ENCODE data around the gene MRPL54. TPM values are rescaled to one million over a fixed set of nuclear protein-coding genes. Genes with fewer than 3 reads are reported as not detected.
"Not testable (repeated sequence)": the region's sequence is repeated elsewhere in the genome, so short reads cannot be mapped to it uniquely, and the experiment has no call there.

The MRPL54 gene
- polyA plus RNA-seq, 2 of the 4 experiments (the other 2 are of a cell fraction), result 30.8 to 47.5 TPM

- H3K4me3 ChIP-seq, result no peak overlapping the region
- CTCF ChIA-PET, result no interaction called here
- DNase-seq (ENCODE audit: low read depth in 1 of 2, low spot score in 1 of 2) (no peak), ATAC-seq (no peak), FAIRE-seq (no peak)
- POLR2A ChIA-PET, result no interaction called here
- TF ChIP-seq MYC (IDR thresholded peaks at IDR 0.05; ENCODE audit: borderline replicate concordance, low read length), result no peak
- no peak for TF ChIP-seq TFCP2L1 (CRISPR knock-in tag; IDR thresholded peaks at IDR 0.05)
- no peak for TF ChIP-seq ELK1 (IDR thresholded peaks at IDR 0.05; ENCODE audit: low read depth, low read length)
- no peak for TF ChIP-seq ZFP36 (IDR thresholded peaks at IDR 0.05; ENCODE audit: borderline replicate concordance, partially characterized antibody)
- WGBS (ENCODE audit: missing lambda C conversion rate), result 49% methylated on average over 3 of the region's 4 CpGs
- H3K27ac ChIP-seq, result no peak overlapping the region
- H3K9me3 ChIP-seq, result no peaks in the 10 kb centered on the region
- no peak overlapping the region for H3K4me2 ChIP-seq
- H3K4me1 ChIP-seq, result no peaks in the 10 kb centered on the region
These were observed 52.2 kb downstream of the MRPL54 start for GRCh38 chr19:3814648-3815047.

GRCh38 chr19:3816148-3816547 lies 53.7 kb downstream of the MRPL54 start:
- CTCF ChIA-PET, result interaction anchor here (0.6 kb wide), 1 partner anchor 134 kb away, joined by 3 read pairs; no protein-coding TSS in a partner anchor
- WGBS (ENCODE audit: missing lambda C conversion rate), result 73% methylated on average over 5 of the region's 9 CpGs
- POLR2A ChIA-PET, result interaction anchor here (0.7 kb wide), 1 partner anchor 1340 kb away, joined by 5 read pairs; the partner anchor contains the start of gene GADD45B
- H3K4me3 ChIP-seq; FAIRE-seq; H3K4me2 ChIP-seq; H3K9me3 ChIP-seq; ATAC-seq; H3K27ac ChIP-seq; DNase-seq (ENCODE audit: low read depth in 1 of 2, low spot score in 1 of 2); H3K4me1 ChIP-seq: not testable (repeated sequence)

DNA sequence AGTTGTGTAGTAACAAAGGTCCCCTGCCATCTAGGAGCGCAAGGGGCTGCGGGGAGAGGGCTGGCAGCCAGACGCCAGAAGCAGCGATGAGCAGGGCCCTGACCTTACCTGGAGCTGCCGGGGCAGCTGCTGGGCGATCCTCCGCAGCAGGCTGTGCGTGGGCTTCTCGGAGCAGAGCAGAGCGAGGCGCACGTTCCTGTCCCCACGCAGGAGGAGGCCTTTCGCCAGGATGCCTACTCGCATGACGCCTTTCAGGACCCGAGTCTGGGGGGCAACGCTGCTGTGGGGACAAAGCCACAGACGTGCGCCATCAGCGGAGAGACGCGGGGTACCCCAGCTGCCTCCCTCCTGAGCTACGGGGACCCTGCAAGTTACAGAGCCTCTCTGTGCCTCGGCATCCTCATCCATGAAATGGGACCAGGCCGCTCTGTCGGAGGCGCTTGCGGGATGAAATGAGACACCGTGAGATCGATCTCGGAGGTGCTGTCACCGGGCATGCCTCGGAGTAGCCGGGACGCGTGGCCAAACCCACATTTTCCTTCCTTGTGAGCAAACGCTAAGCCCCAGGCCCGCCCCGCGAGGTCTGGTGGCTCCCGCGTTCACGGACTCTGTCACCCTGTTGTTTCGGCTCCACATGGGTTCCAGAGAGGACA lies 54.2 kb downstream of the MRPL54 start:
- ATAC-seq (no peak), FAIRE-seq (no peak), DNase-seq (ENCODE audit: low read depth in 1 of 2, low spot score in 1 of 2) (no peak)
- Histone ChIP-seq H3K9me3 (no peaks in the 10 kb centered on the region), H3K4me1 (0 out of 3 replicates have a peak, but pooled peaks cover 3% of the 10 kb centered on the region), H3K4me3 (no peak overlapping the region), H3K4me2 (no peak overlapping the region), H3K27ac (no peak overlapping the region)
- WGBS (ENCODE audit: missing lambda C conversion rate), result 89% methylated on average over 19 of the region's 45 CpGs
- CTCF ChIA-PET, result no interaction called here
- POLR2A ChIA-PET, result interaction anchor here (0.7 kb wide), 1 partner anchor 1341 kb away, joined by 5 read pairs; the partner anchor contains the start of gene GADD45B
- TF ChIP-seq EHF (CRISPR knock-in tag; IDR thresholded peaks at IDR 0.05), result no peak
- TF ChIP-seq FOSL2 (IDR thresholded peaks at IDR 0.05), result no peak
- no peak for TF ChIP-seq FOSL2 (CRISPR knock-in tag; IDR thresholded peaks at IDR 0.05)
- TF ChIP-seq ZFP36 (IDR thresholded peaks at IDR 0.05; ENCODE audit: borderline replicate concordance, partially characterized antibody), result no peak
- no peak for TF ChIP-seq ZSCAN20 (CRISPR knock-in tag; IDR thresholded peaks at IDR 0.05)
- no peak for TF ChIP-seq SMC3 (IDR thresholded peaks at IDR 0.05)
- no peak for TF ChIP-seq RCOR1 (IDR thresholded peaks at IDR 0.05; ENCODE audit: low read depth, low read length)
- TF ChIP-seq, protein P1, sequence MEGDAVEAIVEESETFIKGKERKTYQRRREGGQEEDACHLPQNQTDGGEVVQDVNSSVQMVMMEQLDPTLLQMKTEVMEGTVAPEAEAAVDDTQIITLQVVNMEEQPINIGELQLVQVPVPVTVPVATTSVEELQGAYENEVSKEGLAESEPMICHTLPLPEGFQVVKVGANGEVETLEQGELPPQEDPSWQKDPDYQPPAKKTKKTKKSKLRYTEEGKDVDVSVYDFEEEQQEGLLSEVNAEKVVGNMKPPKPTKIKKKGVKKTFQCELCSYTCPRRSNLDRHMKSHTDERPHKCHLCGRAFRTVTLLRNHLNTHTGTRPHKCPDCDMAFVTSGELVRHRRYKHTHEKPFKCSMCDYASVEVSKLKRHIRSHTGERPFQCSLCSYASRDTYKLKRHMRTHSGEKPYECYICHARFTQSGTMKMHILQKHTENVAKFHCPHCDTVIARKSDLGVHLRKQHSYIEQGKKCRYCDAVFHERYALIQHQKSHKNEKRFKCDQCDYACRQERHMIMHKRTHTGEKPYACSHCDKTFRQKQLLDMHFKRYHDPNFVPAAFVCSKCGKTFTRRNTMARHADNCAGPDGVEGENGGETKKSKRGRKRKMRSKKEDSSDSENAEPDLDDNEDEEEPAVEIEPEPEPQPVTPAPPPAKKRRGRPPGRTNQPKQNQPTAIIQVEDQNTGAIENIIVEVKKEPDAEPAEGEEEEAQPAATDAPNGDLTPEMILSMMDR (IDR thresholded peaks at IDR 0.05), result no peak
- TF ChIP-seq HDAC2 (IDR thresholded peaks at IDR 0.05), result no peak
- TF ChIP-seq NFE2L2 (conservative IDR thresholded peaks at IDR 0.05; ENCODE audit: low read length), result no peak
- no peak for TF ChIP-seq POLR2A (IDR thresholded peaks at IDR 0.05; ENCODE audit: low read length)
- TF ChIP-seq E2F6 (IDR thresholded peaks at IDR 0.05; ENCODE audit: borderline replicate concordance, low read depth), result no peak
- no peak for TF ChIP-seq SREBF2 (IDR thresholded peaks at IDR 0.05)
- TF ChIP-seq ZC3H11A (IDR thresholded peaks at IDR 0.05), result no peak

Small RNA genes lying within 50 kb of the gene (small RNA-seq; reads per million reads assigned to genes)
- 0 reads per million in 6 experiments for gene AC005777.1

Other genes starting within 250 kb of the MRPL54 start
- not detected in 2 replicates for gene TEKTIP1, start 223.5 kb upstream of the MRPL54 start, polyA plus RNA-seq (2011; rRNA removed)
- gene TEKTIP1, start 223.5 kb upstream of the MRPL54 start, polyA plus RNA-seq (2017; fragmentation: RNase III; extraction: RNeasy Plus Mini Kit Qiagen cat#74134 plus additional on column Dnase treatment), result not detected in 3 replicates
- gene MFSD12, start 205.1 kb upstream of the MRPL54 start, polyA plus RNA-seq (2011; rRNA removed), result 52.5 and 54.9 TPM in 2 replicates
- 101 to 115 TPM (median 109 TPM) in 3 replicates for gene MFSD12, start 205.1 kb upstream of the MRPL54 start, polyA plus RNA-seq (2017; fragmentation: RNase III; extraction: RNeasy Plus Mini Kit Qiagen cat#74134 plus additional on column Dnase treatment)
- gene HMG20B, start 189.7 kb upstream of the MRPL54 start, polyA plus RNA-seq (2011; rRNA removed), result 19.6 and 24.2 TPM in 2 replicates
- 40.0 to 47.1 TPM (median 46.6 TPM) in 3 replicates for gene HMG20B, start 189.7 kb upstream of the MRPL54 start, polyA plus RNA-seq (2017; fragmentation: RNase III; extraction: RNeasy Plus Mini Kit Qiagen cat#74134 plus additional on column Dnase treatment)
- gene GIPC3, start 177.2 kb upstream of the MRPL54 start, polyA plus RNA-seq (2011; rRNA removed), result 0.05 and 0.20 TPM in 2 replicates
- 0.07 to 0.15 TPM (median 0.12 TPM) in 3 replicates for gene GIPC3, start 177.2 kb upstream of the MRPL54 start, polyA plus RNA-seq (2017; fragmentation: RNase III; extraction: RNeasy Plus Mini Kit Qiagen cat#74134 plus additional on column Dnase treatment)
- gene TBXA2R, start 155.8 kb upstream of the MRPL54 start, polyA plus RNA-seq (2011; rRNA removed), result 0.13 and 0.26 TPM in 2 replicates
- gene TBXA2R, start 155.8 kb upstream of the MRPL54 start, polyA plus RNA-seq (2017; fragmentation: RNase III; extraction: RNeasy Plus Mini Kit Qiagen cat#74134 plus additional on column Dnase treatment), result 0.49 to 0.62 TPM (median 0.49 TPM) in 3 replicates
- gene CACTIN, start 135.9 kb upstream of the MRPL54 start, polyA plus RNA-seq (2011; rRNA removed), result 6.4 and 8.3 TPM in 2 replicates
- gene CACTIN, start 135.9 kb upstream of the MRPL54 start, polyA plus RNA-seq (2017; fragmentation: RNase III; extraction: RNeasy Plus Mini Kit Qiagen cat#74134 plus additional on column Dnase treatment), result 14.6 to 15.3 TPM (median 14.9 TPM) in 3 replicates
- gene PIP5K1C, start 62.2 kb upstream of the MRPL54 start, polyA plus RNA-seq (2011; rRNA removed), result 2.6 and 3.5 TPM in 2 replicates
- 8.1 to 9.5 TPM (median 9.3 TPM) in 3 replicates for gene PIP5K1C, start 62.2 kb upstream of the MRPL54 start, polyA plus RNA-seq (2017; fragmentation: RNase III; extraction: RNeasy Plus Mini Kit Qiagen cat#74134 plus additional on column Dnase treatment)
- 2.3 and 4.0 TPM in 2 replicates for gene TJP3, start 54.3 kb upstream of the MRPL54 start, polyA plus RNA-seq (2011; rRNA removed)
- gene TJP3, start 54.3 kb upstream of the MRPL54 start, polyA plus RNA-seq (2017; fragmentation: RNase III; extraction: RNeasy Plus Mini Kit Qiagen cat#74134 plus additional on column Dnase treatment), result 1.4 to 1.8 TPM (median 1.5 TPM) in 3 replicates
- gene APBA3, start 990 bp upstream of the MRPL54 start, polyA plus RNA-seq (2011; rRNA removed), result 5.5 and 6.9 TPM in 2 replicates
- gene APBA3, start 990 bp upstream of the MRPL54 start, polyA plus RNA-seq (2017; fragmentation: RNase III; extraction: RNeasy Plus Mini Kit Qiagen cat#74134 plus additional on column Dnase treatment), result 8.7 to 10.0 TPM (median 9.8 TPM) in 3 replicates
- gene RAX2, start 9.5 kb downstream of the MRPL54 start, polyA plus RNA-seq (2011; rRNA removed), result not detected in 2 replicates
- not detected in 3 replicates for gene RAX2, start 9.5 kb downstream of the MRPL54 start, polyA plus RNA-seq (2017; fragmentation: RNase III; extraction: RNeasy Plus Mini Kit Qiagen cat#74134 plus additional on column Dnase treatment)
- 0.12 and 0.13 TPM in 2 replicates for gene MATK, start 23.7 kb downstream of the MRPL54 start, polyA plus RNA-seq (2011; rRNA removed)
- 0.25 to 0.45 TPM (median 0.32 TPM) in 3 replicates for gene MATK, start 23.7 kb downstream of the MRPL54 start, polyA plus RNA-seq (2017; fragmentation: RNase III; extraction: RNeasy Plus Mini Kit Qiagen cat#74134 plus additional on column Dnase treatment)
- gene ZFR2, start 106.4 kb downstream of the MRPL54 start, polyA plus RNA-seq (2011; rRNA removed), result 0.14 and 0.16 TPM in 2 replicates
- gene ZFR2, start 106.4 kb downstream of the MRPL54 start, polyA plus RNA-seq (2017; fragmentation: RNase III; extraction: RNeasy Plus Mini Kit Qiagen cat#74134 plus additional on column Dnase treatment), result 0.30 to 0.45 TPM (median 0.39 TPM) in 3 replicates
- gene ATCAY, start 118.0 kb downstream of the MRPL54 start, polyA plus RNA-seq (2011; rRNA removed), result 0.04 and 0.06 TPM in 2 replicates
- gene ATCAY, start 118.0 kb downstream of the MRPL54 start, polyA plus RNA-seq (2017; fragmentation: RNase III; extraction: RNeasy Plus Mini Kit Qiagen cat#74134 plus additional on column Dnase treatment), result 0.03 to 0.24 TPM in 2 of 3 replicates, not detected in the other
- not detected in 2 replicates for gene NMRK2, start 170.4 kb downstream of the MRPL54 start, polyA plus RNA-seq (2011; rRNA removed)
- gene NMRK2, start 170.4 kb downstream of the MRPL54 start, polyA plus RNA-seq (2017; fragmentation: RNase III; extraction: RNeasy Plus Mini Kit Qiagen cat#74134 plus additional on column Dnase treatment), result not detected in 3 replicates
- gene DAPK3, start 208.4 kb downstream of the MRPL54 start, polyA plus RNA-seq (2011; rRNA removed), result 30.4 and 33.0 TPM in 2 replicates
- gene DAPK3, start 208.4 kb downstream of the MRPL54 start, polyA plus RNA-seq (2017; fragmentation: RNase III; extraction: RNeasy Plus Mini Kit Qiagen cat#74134 plus additional on column Dnase treatment), result 54.7 to 61.8 TPM (median 54.9 TPM) in 3 replicates
- 526 and 680 TPM in 2 replicates for gene EEF2, start 222.8 kb downstream of the MRPL54 start, polyA plus RNA-seq (2011; rRNA removed)
- 971 to 1,113 TPM (median 999 TPM) in 3 replicates for gene EEF2, start 222.8 kb downstream of the MRPL54 start, polyA plus RNA-seq (2017; fragmentation: RNase III; extraction: RNeasy Plus Mini Kit Qiagen cat#74134 plus additional on column Dnase treatment)
- 4.5 and 5.2 TPM in 2 replicates for gene PIAS4, start 245.1 kb downstream of the MRPL54 start, polyA plus RNA-seq (2011; rRNA removed)
- gene PIAS4, start 245.1 kb downstream of the MRPL54 start, polyA plus RNA-seq (2017; fragmentation: RNase III; extraction: RNeasy Plus Mini Kit Qiagen cat#74134 plus additional on column Dnase treatment), result 10.6 to 12.8 TPM (median 11.3 TPM) in 3 replicates

All from A549 (cell line).